SK-MEL-5 (cell line): ENCODE results near the gene RSPH10B2. TPM values are rescaled to one million over a fixed set of nuclear protein-coding genes. Genes with fewer than 3 reads are reported as not detected.
"Not testable (repeated sequence)": the region's sequence is repeated elsewhere in the genome, so short reads cannot be mapped to it uniquely, and the experiment has no call there.

ENCODE experiments used
- DNase-seq: peaks from one replicate; pipeline ENCODE4 v3.0.0-alpha.2; 2016; ENCODE audit warnings: low read depth, low spot score
- in situ Hi-C: cut with HindIII; loops from 2 replicates; pipeline ENCODE4 v1.10.0; 2016; ENCODE audit warnings: low sequenced_read_pairs, high pct_unique_total_duplicates, low pct_unique_long_range_greater_than_20kb
- total RNA-seq: library from RNA; depleted of rRNA; stranded (reverse); fragments of >200 nt; shearing (Covaris generic); gene quantifications from 2 replicates; pipeline ENCODE4 v1.2.3, GENCODE V29; 2014

RSPH10B2 gene
- total RNA-seq, 1 experiment from 2014 or later = 0.34 TPM

DNA sequence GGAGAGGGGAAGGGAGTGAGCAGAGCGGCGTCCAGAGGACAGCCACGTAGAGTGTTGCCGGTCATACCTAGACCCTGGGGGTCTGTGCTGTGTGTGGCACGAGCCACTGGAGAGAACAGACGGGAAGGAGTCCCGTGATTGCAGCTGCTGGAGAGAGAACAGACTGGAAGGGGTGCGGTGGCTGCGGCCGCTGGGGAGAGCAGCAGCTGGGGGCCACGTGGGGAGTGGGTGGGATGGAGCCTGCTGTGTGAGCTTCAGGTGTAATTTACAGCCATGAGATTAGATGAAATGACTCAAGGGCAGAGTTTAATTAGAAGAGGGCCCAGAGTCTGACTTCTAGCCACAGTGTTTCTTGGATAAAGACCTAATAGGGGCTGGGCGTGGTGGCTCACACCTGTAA is 4.6 kb upstream of the RSPH10B2 start:
- in situ Hi-C loops, DNase-seq: not testable (repeated sequence)

DNA sequence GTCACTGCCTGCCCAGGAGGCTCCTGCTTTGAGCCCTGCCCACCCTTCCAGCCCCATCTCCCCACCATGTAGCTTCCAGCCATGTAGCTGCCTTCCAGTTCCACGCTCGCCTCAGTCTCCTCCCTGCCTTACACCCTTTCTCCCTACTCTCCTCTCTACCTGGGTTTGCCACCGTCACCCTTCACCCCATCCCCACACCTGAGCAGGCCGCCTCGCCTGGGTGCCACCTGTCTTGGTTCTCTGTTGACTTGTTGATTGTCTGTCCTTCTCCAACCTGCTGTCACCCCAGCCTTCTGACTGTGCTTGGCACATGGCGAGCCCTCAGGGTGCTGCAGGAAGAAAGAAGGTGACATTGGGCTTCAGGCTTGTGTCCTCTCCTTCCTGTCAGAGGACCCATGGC is 3.7 kb upstream of the RSPH10B2 start:
- DNase-seq, in situ Hi-C loops: not testable (repeated sequence)

DNA sequence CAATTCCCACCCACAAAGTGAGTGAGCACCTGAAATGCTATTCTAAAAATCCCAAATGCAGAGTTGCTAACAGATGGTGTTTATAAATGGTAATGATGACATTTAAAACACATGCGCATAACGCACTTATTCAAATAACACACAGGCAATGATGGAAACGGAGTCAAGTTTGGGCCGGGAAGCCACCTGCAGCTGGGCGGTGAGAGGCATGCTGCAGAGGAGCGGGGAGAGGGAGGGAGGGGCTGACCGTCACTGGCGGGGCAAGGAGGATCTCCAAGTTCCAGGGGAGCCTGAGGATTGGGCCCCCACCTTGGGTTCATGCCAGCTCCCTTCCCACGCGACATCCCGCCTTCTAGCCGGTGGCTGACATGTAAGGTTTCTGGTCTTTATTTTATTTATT is 7.3 kb downstream of the RSPH10B2 start:
- in situ Hi-C loops, DNase-seq: not testable (repeated sequence)

DNA sequence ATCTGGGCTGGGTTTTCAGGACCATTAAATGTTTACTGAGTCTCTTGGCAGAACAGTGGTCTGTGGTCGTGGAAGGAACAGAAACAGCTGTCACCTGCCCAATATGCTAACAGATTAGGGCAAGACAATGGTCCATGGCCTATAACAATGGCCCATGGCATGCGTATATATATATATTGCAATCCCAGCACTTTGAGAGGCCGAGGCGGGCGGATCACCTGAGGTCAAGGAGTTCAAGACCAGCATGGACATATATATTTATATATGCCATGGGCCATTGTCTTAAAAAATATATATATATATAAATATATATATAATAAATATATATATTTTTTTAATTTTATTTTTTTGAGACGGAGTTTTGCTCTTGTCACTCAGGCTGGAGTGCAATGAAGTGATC is 27.7 kb downstream of the RSPH10B2 start:
- DNase-seq, in situ Hi-C loops: not testable (repeated sequence)

DNA sequence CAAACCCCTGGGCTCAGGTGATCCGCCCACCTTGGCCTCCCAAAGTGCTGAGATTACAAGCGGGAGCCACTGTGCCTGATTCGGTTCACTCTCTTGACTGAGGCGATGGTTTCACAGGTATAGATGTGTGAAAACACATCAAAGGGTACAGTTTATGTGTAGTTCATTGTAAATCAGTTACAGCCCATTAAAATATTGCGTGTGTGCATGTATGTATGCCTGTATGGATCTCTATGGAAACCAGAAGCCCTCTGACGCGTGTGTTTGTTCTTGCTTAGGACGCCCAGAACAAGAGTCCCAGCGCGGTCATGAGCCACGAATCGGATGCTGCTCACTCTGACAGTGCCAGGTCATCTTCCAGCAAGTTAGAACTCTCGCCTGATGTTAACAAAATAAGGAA is 35.5 kb downstream of the RSPH10B2 start:
- DNase-seq, in situ Hi-C loops: not testable (repeated sequence)

DNA sequence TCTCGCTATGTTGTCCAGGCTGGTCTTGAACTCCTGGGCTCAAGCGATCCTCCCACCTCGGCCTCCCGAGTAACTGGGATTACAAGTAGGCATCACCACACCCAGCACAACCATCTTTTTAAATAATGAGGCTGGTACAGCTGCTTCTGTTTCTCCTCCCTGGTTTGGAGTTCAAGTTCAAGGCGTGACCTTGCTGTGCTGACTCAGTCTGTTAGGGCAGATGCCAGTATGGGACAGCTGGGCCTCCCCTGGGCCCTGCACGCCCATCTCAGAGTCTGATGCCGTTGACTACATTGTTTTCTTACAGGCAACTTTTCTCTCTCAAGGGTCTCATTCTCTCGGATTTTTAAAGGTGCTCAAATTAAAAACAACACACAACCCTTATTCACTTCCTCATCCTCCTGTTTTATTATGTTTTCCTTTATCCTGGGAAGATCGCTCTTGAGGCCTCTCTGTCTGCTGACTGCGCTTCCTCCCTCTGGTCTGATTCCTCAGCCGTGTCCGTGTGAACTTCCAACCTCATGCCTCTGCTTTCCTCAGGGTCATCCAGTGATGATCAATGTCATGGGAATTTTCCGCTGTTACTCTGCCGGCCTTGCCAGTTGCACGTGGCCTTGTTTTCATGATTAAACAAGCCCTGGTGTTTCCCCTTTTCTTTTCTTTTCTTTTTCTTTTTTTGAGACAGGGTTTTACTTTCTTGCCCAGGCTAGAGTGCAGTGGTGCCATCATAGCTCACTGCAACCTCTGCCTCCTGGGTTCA is 38.4 kb downstream of the RSPH10B2 start:
- DNase-seq = peak; percentile 47
- in situ Hi-C loops = not testable (repeated sequence)

DNA sequence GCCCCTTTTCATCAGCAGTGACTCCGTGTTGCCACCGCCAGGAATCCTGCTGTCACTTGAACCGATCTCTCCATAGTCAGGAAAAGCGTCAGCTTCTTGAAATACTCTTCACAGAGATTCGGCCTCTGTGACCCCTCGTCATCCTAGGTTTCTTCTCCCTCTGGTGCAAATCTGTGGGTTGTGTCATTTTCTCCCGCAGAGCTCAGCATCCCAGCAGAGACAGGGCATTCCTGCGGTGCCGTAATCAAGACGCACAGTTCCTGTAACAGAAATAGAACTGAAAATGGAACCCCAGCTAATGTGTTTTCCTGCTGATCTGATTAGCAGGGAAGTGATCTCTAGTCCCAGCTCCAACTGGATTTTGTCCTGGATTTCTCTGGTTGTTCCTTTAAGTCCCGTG is 40.4 kb downstream of the RSPH10B2 start:
- DNase-seq, in situ Hi-C loops: not testable (repeated sequence)

DNA sequence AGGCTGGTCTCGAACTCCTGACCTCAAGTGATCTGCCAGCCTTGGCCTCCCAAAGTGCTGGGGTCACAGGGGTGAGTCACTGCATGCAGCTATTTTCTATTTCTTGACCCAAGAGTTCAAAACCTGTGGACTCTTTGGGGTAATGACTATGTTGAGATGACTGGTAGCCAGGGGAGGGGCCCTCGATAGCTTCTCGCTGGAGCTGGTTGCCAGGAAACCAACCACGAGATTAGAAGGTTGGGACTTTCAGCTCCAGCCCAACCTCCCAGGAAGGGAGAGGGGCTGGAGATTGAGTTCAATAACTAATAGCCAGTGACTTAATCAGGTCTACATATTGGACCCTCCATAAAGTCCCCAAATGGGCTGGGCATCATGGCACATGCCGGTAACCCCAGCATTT is 43.3 kb downstream of the RSPH10B2 start:
- in situ Hi-C loops, DNase-seq: not testable (repeated sequence)

DNA sequence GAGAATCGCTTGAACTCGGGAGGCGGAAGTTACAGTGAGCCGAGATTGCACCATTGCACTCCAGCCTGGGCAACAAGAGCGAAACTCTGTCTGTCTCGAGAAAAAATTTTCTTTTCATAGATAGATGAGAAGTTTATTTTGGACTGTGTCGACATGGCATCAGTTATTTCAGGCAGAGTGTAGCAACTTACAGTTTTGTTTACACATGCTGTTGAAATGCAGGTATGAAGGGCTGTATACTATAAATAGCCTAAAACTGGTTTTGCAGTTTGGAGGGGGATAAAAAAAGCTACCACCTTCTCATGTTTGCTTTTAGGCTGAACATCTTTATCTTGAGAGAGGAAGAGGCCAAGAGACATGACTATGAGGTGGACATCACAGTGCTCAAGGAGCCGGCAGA is 44.1 kb downstream of the RSPH10B2 start:
- in situ Hi-C loops, DNase-seq: not testable (repeated sequence)

DNA sequence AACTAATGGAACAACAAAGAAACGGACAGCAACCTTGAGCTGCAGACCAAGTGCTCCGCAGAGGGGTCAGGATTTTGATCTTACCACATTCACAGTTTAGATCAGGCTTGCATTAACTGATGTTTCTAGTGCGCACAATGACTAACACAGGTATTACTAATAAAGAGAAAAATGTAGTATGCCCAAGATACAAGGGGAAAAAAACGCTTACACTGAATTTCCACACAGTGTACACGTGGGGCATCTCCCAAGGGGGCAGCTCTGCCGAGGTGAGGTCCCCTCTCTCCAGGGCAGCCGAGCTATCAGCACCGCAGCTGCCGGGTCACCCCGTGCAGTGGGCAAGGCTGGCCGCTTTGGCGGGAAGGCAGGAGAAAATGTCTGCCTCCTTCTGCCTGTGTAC is 46.0 kb downstream of the RSPH10B2 start:
- in situ Hi-C loops, DNase-seq: not testable (repeated sequence)

DNA sequence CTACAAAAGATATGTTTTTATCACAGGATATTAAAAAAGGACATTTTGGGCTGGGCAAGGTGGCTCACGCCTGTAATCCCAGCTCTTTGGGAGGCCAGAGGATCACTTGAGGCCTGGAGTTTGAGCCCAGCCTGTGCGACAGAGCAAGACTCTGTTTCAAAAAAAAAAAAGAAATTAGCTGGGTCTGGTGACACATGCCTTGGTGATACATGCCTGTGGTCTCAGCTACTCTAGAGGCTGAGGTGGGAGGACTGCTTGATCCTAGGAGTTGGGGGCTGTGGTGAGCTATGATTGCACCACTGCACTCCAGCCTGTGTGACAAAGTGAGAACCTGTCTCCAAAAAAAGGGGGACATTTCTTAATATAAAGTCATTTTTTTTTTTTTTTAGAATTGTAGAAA is 46.4 kb downstream of the RSPH10B2 start:
- DNase-seq, in situ Hi-C loops: not testable (repeated sequence)

DNA sequence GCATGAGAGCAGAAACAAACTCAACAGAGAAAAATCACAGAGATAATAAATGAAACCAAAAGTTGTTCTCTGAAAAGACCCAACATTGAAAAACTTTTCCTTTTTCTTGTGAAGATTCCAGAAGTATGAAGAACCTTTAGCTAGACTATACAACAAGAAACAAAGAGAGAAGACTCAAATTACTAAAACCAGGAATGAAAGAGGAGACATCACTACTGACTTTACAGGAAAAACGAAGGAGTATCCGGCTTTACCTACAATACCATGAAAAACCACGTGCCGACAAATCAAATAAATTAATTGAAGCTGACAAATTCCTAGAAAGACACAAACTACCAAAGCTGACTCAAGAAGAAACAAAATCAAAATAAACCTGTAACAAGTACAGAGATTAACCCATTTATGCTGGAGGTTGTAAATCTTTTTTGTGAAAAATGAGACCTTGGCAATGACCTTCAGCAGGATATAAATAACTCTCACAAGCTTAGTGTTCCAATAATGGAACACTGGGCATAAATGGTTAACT is 53.6 kb downstream of the RSPH10B2 start:
- in situ Hi-C loops = not testable (repeated sequence)

DNA sequence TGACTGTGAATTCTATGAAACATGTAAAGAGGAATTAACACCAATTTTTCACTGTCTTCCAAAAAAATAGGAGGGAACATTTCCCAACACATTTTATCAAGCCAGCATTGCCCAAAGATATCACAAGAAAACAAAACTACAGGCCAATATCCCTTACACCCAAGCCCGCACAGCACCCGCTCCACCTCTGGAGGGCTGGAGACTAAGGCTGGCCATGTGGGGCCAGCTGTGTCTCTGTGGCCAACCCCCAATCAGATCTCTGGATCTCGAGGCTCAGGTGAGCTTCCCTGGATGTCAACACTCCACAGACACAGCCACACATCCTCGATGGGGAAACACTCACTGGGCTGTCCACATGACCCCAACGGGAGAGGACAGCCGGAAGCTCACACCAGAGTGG is 54.1 kb downstream of the RSPH10B2 start:
- in situ Hi-C loops, DNase-seq: not testable (repeated sequence)

More for the DNA sequence above, 53.6 kb downstream of the RSPH10B2 start:
- DNase-seq = not testable (repeated sequence)

DNA sequence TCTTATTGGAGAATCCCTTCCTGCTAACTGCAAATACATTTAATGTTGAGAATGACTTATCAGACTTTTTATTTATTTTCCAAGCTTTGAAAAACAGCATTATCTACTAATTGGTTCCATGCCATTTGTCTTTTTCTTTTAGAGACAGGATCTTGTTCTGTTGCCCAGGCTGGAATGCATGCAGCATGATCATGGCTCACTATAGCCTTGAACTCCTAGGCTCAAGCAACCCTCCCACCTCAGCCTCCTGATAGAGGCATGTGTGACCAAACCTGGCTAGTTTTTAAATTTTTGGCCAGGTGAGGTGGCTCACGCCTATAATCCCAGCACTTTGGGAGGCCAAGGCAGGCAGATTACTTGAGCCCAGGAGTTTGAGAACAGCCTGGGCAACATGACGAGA is 59.1 kb downstream of the RSPH10B2 start:
- in situ Hi-C loops, DNase-seq: not testable (repeated sequence)

DNA sequence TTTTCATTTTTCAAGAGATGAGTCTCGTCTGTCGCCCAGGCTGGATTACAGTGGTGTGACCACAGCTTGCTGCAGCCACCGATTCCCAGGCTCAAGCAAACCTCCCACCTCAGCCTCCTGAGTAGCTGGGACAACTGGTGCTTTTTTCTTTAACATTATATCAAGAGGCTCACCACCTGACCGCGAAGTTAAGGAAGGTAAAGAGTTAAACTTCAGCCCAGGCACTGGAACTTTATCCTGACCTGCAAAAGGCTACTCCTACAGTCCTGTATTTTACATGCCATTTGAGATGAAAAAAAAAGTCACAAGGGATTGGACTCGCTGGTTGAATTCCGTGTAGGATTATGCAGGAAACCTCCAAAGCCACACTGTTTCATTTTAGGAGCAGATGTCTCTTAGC is 61.6 kb downstream of the RSPH10B2 start:
- in situ Hi-C loops, DNase-seq: not testable (repeated sequence)

DNA sequence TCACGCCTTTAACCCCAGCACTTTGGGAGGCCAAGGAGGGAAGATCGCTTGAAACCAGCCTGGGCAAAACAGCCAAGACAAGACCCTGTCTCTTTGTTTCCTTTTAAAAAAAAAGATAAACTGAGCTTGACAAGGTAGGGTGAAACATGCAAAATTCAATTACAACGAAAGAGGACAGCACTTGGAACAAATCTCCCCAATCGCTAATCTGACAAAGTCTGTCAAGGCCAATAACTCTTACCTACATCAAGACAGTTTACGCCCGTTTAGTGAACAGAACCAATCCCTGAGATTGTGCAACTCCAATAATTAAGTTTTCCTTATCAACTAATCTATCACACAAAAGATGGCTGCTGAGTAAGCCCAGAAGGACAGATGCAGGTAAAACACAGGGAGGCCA is 67.7 kb downstream of the RSPH10B2 start:
- DNase-seq, in situ Hi-C loops: not testable (repeated sequence)

DNA sequence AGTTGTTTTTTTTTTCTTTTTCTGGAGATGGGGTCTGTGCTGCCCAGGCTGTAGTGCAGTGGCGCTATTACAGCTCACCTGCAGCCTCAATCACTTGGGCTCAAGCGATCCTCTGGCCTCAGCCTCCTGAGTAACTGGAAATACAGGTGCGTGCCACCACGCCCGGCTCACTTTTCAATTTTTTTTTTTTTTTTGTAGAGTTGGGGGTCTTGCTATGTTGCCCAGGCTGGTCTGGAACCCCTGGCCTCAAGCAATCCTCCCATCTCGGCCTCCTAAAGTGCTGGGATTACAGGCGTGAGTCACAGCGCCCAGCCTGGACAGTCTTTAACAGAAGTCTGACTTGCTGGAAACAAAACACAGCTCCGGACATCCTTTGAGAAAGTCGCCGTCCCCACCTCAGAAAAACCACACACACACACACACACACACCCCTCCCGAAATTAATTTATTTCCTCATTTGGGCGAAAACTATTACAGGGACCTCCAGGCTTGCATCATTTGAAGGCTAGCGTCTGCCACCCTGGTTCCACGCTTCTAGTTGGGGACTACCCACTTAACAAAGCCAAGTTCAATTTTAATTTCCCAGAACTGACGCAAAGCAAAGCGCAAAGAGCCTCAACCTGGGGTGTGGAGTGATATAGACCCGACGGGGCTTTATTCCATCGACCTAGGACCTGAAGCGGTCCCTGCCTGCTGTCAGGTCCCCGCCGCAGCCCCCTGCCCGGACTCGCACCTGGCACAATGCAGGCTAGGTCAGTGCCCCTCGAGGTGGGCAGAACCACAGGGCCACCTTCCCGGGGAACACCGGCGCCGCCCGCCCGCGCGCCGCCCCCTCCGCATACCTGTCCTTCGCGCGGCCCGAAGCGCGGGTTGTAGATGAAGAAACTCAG is 71.6 kb downstream of the RSPH10B2 start:
- in situ Hi-C loops, DNase-seq: not testable (repeated sequence)

DNA sequence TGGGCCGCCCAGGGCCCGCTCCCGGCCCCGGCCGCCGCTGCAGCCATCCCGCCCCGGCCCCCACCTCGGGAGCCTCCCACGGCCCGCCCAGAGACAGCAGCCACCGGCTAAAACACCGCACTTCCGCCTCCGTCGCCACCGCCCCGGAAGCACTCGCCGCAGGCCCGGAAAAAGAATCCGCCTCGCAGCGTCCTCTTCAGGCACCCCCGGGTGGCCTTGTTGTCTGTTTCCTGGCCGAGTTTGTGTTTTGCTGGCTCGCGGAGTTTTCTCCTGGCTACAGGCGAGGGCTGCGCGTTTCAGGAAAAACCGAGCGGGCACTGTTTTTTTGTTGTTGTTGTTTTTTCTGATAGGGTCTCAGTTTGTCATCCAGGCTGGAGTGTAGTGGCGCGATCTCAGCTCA is 72.2 kb downstream of the RSPH10B2 start, which contains the start of gene CCZ1B:
TSS of gene CCZ1B (minus strand) at position 125 of the 400 bp plus-strand sequence. CDS start at position 47, 78 bp downstream.
- peak; percentile 83 for DNase-seq
- in situ Hi-C loops = not testable (repeated sequence)
